SW 1271 (cell line): ENCODE measurements around the gene KCTD20.

Source experiments
- DNase-seq, 2 experiments: peaks; one replicate each; lab custom pipeline; 2025; lab: John Stamatoyannopoulos, UW

The KCTD20 gene

DNA sequence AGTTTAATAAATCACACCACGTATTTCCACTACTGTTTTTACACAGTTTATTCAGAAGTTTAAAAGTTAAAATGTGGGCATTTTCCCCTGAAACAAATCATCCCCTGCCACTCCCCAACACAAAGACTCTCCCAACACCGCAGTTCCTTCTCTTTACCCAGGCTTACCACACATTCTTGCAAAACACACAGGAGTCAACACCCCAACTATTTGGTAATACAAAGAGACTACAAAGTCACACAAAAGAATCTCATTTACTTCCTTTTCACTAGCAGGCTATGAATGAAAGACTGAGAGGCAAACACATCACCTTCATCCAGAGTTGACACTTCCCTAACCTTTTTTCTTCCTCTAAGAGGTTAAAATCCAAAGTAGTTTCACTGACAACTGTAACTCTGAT, 51.1 kb downstream of the KCTD20 start:
- no peak for DNase-seq

DNA sequence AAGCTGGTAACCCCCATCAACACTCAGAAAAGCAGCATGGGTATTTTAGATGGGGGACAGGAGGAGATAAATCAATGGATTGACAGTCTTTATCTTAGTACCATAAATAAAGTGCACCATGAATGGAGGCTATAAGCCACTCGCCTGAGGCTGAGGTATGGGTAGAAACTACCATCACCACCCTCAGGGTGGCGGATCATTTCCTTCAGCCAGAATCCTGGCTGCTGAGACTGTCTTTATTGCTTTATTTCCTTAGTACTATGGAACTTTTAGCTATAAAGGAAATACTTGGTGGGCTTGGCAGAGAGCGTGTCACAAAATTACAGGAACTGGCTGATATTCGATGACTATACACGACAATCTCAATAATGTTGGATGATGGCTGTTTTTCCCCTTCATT, 52.3 kb downstream of the KCTD20 start:
- DNase-seq: no peak

DNA sequence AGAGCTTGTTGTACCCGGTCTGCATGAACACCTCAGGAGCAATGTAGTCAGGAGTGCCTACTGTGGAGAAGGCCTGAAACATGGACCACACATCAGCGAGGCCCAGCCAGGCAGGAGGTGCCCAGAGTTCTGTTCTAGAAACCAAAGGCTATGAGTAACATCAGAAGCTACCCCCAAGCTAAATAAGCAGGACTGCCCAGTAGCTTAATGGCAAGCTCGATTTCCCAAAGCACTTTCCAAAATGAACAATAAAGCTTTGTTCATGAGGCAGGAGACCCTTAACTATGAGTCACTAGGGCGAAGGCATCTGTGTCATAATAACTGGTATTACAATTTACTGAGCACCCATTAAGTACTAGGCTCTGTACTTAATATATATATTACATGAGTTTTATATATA, 57.1 kb downstream of the KCTD20 start:
- DNase-seq: no peak

DNA sequence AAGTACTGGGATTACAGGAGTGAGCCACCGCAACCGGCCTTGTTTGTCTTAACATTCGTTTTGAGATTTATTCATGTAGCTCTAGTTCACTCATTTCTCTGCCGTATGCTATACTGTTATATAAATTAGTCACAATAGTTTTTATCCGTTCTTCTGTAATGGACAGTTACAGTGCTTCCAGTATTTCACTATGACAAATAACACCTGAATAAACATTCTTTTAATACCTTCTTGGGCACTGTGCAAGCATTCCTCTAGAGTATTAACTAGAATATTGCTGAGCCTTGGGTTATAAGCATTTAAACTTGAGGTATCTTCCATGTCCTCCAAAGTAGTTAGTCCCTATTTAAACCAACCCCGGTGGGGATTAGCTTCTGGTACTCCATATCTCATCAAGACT, 58.9 kb downstream of the KCTD20 start:
- no peak for DNase-seq

- no peak for DNase-seq
Observed at GRCh38 chr6:36504181-36504580, 61.4 kb downstream of the KCTD20 start.

DNA sequence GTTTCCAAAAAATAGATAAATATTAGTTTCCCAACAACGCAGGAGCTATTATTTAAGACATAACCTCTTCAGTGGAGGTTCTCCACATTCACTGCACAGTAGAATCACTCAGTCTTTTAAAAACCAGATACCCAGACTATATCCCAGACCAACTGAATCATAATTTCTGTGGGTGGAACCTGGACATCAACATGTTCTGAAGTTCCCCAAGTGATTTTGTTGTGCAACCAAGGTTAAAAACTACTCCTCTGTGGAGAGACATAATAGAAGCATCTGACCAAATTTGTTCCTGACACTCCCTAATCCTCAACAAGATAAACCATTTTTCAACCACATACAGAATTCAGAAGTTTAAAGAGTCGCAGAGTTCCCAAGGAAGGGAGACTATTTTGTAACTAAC, 62.2 kb downstream of the KCTD20 start:
- no peak for DNase-seq

GRCh38 chr6:36505744-36506534, 63.1 kb downstream of the KCTD20 start:
- DNase-seq: no peak

DNA sequence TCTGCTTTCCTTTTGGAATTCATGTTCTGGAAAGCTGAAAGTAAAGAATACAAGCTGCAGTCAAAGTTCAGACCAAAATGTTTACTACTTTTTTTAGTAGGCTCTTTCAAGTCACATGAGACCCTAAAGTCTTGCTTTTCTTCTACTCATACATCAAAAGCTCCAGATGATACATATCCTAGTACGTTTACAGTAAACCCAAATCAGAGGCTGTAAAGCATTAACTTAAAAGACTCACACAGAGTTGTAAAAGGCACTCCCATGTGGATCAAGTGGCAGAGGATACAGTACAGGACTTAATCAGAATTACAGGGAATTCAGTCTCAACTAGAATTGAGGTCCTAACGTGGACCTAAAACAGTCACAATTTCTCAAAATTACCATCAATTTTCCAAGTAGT, 63.8 kb downstream of the KCTD20 start:
- no peak for DNase-seq

GRCh38 chr6:36508532-36508931, 65.7 kb downstream of the KCTD20 start:
- DNase-seq: no peak

DNA sequence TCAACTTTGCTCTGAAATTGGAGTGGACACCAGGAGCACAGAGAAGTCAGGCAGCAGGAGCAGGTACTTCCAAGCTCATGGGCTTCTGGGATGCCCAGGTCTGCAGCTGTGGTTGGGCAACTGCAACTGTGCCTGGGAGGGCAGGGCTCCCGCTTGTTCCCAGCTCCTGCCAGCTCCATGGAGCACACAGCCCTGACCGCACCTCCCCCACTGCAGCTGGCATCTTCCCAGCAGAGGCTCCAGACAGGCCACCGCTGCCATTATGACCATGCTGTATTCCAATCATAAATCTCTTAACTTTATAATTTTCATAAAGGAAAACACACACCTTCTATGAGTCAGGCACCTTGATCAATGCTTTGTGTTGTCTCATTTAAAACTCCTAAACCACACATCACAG, 67.6 kb downstream of the KCTD20 start:
- DNase-seq: no peak

DNA sequence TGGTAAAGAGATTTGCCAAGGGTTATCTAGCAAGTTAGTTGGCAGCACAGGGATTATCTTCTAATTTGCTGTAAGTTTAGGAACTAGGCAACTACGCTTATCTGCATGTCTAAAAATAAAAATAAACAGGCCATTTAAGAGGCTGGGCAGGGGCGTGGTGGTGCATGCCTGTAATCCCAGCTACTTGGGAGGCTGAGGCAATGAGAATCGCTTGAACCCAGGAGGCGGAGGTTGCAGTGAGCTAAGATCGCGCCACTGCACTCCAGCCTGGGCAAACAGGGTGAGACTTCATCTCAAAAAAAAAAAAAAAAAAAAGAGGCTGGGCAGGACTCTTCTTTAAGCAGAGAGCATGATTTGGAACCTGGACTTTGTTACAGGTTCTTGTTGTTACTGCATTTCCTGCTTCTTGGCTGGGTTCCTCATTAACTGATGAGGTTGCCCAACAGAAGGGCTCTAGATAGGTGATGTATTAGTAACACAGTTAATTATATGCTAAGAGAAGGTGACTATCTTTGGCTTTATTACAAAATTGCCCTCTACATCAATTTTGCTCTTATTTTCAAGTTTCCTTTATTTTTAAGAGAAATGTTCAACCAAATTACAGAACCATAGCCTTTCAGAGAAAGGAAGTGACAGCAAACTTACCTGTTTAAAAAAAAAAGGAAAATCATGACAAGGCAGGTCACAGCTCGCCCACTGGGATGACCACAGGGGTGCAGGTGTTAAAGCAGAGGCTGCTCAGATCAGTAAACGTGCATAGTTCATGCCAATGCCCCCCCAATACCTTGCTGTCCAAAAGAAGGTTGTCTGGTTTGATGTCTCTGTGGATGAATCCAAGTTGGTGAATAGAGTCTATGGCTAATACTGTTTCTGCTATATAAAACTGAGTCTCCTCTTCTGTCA, 72.0 kb downstream of the KCTD20 start:
- no peak for DNase-seq

DNA sequence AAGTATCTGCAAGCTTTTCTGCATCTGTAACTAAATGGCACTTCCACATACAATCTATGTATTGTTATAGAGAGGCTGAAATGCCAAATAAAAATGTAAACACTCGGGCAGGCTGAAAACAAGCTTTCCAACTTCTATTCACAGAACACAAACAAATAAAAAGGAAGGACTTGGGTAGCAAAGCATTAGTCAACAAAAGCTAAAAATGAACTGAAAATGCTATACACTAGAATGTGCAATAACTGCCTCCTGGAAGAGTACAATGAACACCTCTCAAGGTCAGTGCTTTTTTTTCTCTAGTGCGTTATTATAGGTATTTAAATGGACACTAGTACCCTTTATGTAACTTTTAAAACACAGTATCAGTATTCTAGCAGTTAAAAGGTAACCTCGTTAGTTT, 73.0 kb downstream of the KCTD20 start:
- DNase-seq: no peak

- no peak for DNase-seq
Observed at GRCh38 chr6:36516559-36516958, 73.8 kb downstream of the KCTD20 start.

GRCh38 chr6:36516988-36517387, 74.2 kb downstream of the KCTD20 start:
- no peak for DNase-seq

DNA sequence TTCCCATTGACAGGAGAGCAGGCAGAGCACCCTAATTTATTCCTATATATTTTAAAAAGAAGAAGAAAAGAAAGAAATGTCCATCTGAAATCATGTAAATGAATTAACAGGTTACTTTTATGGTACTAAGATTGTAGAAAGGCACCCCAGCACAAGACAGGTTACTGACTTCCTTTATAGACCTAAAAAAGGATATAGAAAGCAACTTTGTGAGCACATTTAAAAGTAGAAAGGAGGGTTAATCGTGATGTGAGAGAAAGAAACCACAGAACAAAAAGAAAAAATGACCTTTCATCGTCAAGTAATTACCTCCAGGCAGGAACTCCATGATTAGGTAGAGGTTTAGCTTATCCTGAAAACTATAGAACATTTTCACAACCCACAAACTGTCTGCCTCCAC, 74.6 kb downstream of the KCTD20 start:
- no peak for DNase-seq

DNA sequence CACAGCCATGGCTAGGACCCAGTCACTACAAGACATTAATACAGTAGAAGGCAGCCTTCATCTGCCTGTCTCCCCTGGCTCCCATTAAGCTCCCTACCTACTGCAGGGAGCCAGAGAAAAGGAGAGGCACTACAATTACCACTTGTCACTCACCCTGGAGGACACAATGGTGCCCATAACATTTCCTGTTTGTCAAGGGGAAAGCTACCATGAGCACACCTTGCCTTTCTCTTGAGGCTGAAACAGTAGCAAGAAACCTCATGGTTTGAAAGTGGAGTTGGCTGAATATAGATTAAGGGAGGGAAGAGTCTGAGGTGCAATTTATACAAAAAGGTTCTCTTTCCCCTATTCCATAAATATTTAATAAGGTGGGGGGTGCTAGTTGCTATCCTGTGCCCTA, 76.6 kb downstream of the KCTD20 start:
- no peak for DNase-seq

- no peak for DNase-seq
Observed at GRCh38 chr6:36523451-36523850, 80.7 kb downstream of the KCTD20 start.

DNA sequence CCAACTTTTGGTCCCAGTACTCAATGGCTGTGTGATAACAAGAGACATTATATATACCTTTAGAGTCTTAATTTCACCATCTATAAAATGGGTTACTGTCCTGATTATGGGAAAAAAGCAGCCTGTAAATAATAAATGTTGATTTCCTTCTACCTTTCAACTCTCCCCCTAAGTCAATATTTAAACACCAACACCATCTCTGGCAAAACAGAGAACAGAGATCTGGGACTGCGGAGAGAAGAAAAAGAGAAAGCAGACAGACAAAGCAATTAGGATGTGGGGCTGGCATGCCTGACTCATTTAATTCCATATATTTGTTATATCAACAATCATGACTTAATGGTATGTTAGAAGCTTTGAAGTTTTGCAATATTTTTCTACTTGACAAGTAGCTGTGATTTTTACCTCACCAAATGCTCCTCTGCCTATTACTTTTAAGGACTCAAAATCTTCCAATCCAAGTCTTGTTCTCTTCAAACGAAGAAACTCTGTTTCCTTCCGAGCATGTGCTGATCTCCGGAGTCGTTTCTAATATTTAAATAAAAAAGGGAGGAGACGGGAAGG, 81.2 kb downstream of the KCTD20 start:
- DNase-seq: no peak

DNA sequence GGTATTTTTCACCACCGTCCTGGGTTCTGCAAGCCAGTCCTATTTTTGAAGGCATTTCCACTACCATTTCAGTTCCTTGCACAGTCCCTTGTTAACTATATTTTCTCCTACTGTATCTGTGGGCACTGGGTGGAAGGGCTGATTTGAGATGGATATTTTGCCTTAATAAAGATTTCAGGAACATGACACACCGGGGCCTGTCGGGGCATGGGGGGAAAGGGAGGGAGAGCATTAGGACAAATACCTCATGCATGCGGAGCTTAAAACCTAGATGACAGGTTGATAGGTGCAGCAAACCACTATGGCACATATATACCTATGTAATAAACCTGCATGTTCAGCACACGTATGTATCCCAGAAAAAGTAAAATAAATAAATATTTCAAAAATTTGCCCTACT, 82.1 kb downstream of the KCTD20 start:
- no peak for DNase-seq

- DNase-seq: no peak
Observed at GRCh38 chr6:36525346-36525745, 82.5 kb downstream of the KCTD20 start.

GRCh38 chr6:36526066-36526465, 83.3 kb downstream of the KCTD20 start:
- DNase-seq: no peak

- DNase-seq: no peak
Observed at GRCh38 chr6:36533321-36533720, 90.5 kb downstream of the KCTD20 start.
